CD4-positive, alpha-beta T cell treated with Interleukin-4 for 4 hours (primary cell): ENCODE measurements around the gene B3GNT4.
"Not testable (repeated sequence)": the region's sequence is repeated elsewhere in the genome, so short reads cannot be mapped to it uniquely, and the experiment has no call there.

Experiments used
- DNase-seq: peaks from one replicate; pipeline ENCODE4 v3.0.0-alpha.2; 2020

Gene B3GNT4

GRCh38 chr12:122225683-122226365 is 22.3 kb downstream of the B3GNT4 start, which contains the start of gene DIABLO:
DIABLO (minus strand) TSS chr12:122226052; CDS start chr12:122226014, 38 bp downstream.
- DNase-seq: peak; percentile 100

- DNase-seq: no peak
These were observed 23.0 kb downstream of the B3GNT4 start for GRCh38 chr12:122226366-122227125.

GRCh38 chr12:122227341-122227740 is 23.8 kb downstream of the B3GNT4 start:
- peak; percentile 82 for DNase-seq

GRCh38 chr12:122228092-122228491 is 24.6 kb downstream of the B3GNT4 start:
- no peak for DNase-seq

GRCh38 chr12:122230798-122231197 is 27.3 kb downstream of the B3GNT4 start:
- DNase-seq: no peak

- no peak for DNase-seq
These were observed 29.2 kb downstream of the B3GNT4 start for GRCh38 chr12:122232691-122233090.

- DNase-seq: no peak
These were observed 32.2 kb downstream of the B3GNT4 start for GRCh38 chr12:122235741-122236140.

- no peak for DNase-seq
These were observed 35.4 kb downstream of the B3GNT4 start for GRCh38 chr12:122238861-122239260.

- peak; percentile 40 for DNase-seq
These were observed 40.5 kb downstream of the B3GNT4 start for GRCh38 chr12:122243965-122244364.

- peak; percentile 56 for DNase-seq
These were observed 41.3 kb downstream of the B3GNT4 start for GRCh38 chr12:122244565-122245371.

- no peak for DNase-seq
These were observed 42.0 kb downstream of the B3GNT4 start for GRCh38 chr12:122245553-122245952.

- no peak for DNase-seq
These were observed 46.5 kb downstream of the B3GNT4 start for GRCh38 chr12:122250047-122250446.

- DNase-seq: no peak
These were observed 47.0 kb downstream of the B3GNT4 start for GRCh38 chr12:122250536-122250935.

GRCh38 chr12:122258462-122258861 is 55.0 kb downstream of the B3GNT4 start:
- DNase-seq: not testable (repeated sequence)
